K562 (cell line): ENCODE measurements around the gene FYTTD1. TPM values are rescaled to one million over a fixed set of nuclear protein-coding genes. Genes with fewer than 3 reads are reported as not detected.
A peak's percentile ranks its signal among the peaks of the same experiment; 100 is the strongest.

Source experiments
- CBX1 ChIP-seq: sonication (generic); IDR thresholded peaks from 2 replicates; pipeline ENCODE4 v1.6.1; 2016; ENCODE audit warnings: antibody characterized with exemption, low read depth, mild to moderate bottlenecking
- CCAR2 ChIP-seq: fragments of 200-400 bp; formaldehyde crosslinking; IDR thresholded peaks from 2 replicates; pipeline ENCODE4 v1.6.1; 2017; ENCODE audit warnings: mild to moderate bottlenecking, low read depth, low read length
- ETV1 ChIP-seq: fragments of 450-650 bp; conservative IDR thresholded peaks from 2 replicates; pipeline ENCODE4 v1.6.1; 2016; ENCODE audit warnings: missing genetic modification characterization, control low read depth, low read depth, missing compliant biosample characterization
- EWSR1 ChIP-seq: fragments of 450-650 bp; IDR thresholded peaks from 2 replicates; pipeline ENCODE4 v1.6.1; 2018; ENCODE audit warnings: borderline replicate concordance, mild to moderate bottlenecking, low read depth, moderate library complexity; ENCODE audit not compliant: partially characterized antibody
- FOXP1 ChIP-seq: sonication (generic); formaldehyde crosslinking; IDR thresholded peaks from 2 replicates; pipeline ENCODE4 v1.8.0; 2022; ENCODE audit warnings: mild to moderate bottlenecking, missing genetic modification reagents
- MCM5 ChIP-seq: fragments of 450-650 bp; IDR thresholded peaks from 2 replicates; pipeline ENCODE4 v1.6.1; 2016; ENCODE audit warnings: low read depth
- NFATC3 ChIP-seq: fragments of 450-650 bp; IDR thresholded peaks from 2 replicates; pipeline ENCODE4 v1.6.1; 2017; ENCODE audit warnings: mild to moderate bottlenecking
- NRF1 ChIP-seq, 2 experiments: fragments of 450-650 bp; IDR thresholded peaks in 1 of 2; conservative IDR thresholded peaks in 1 of 2; 2 replicates each; pipeline ENCODE4 v1.6.1; 2014; ENCODE audit warnings: mild to moderate bottlenecking in 2 of 2
- SAFB2 ChIP-seq: fragments of 200-400 bp; formaldehyde crosslinking; IDR thresholded peaks from 2 replicates; pipeline ENCODE4 v1.6.1; 2018; ENCODE audit warnings: borderline replicate concordance, low read length, low read depth, moderate library complexity; ENCODE audit not compliant: severe bottlenecking
- SMAD4 ChIP-seq: fragments of 250-450 bp; sonication (Bioruptor Pico); conservative IDR thresholded peaks from 2 replicates; pipeline ENCODE4 v1.8.0; 2021; ENCODE audit warnings: inconsistent platforms, mild to moderate bottlenecking, moderate library complexity
- SUPT5H ChIP-seq: fragments of 450-650 bp; IDR thresholded peaks from 2 replicates; pipeline ENCODE4 v1.6.1; 2016
- U2AF2 ChIP-seq: fragments of 200-400 bp; formaldehyde crosslinking; optimal IDR thresholded peaks from 2 replicates; pipeline ENCODE3; 2017; ENCODE audit warnings: low read depth, mild to moderate bottlenecking, low read length
- ZC3H8 ChIP-seq: fragments of 450-650 bp; IDR thresholded peaks from 2 replicates; pipeline ENCODE4 v1.6.1; 2017
- ZNF184 ChIP-seq: sonication (generic); formaldehyde crosslinking; IDR thresholded peaks from 2 replicates; pipeline ENCODE4 v1.5.0; 2020; ENCODE audit warnings: missing genetic modification reagents
- ZNF253 ChIP-seq: fragments of 250-450 bp; sonication (Bioruptor Pico); conservative IDR thresholded peaks from 2 replicates; pipeline ENCODE4 v1.6.1; 2021; ENCODE audit warnings: mild to moderate bottlenecking
- ZNF311 ChIP-seq: fragments of 250-450 bp; sonication (Bioruptor Pico); IDR thresholded peaks from 2 replicates; pipeline ENCODE4 v1.4.0; 2020; ENCODE audit warnings: mild to moderate bottlenecking, moderate library complexity
- polyA plus RNA-seq, 8 experiments: library from polyadenylated mRNA; depleted of rRNA in 4 of 8; stranded (reverse) in 5 of 8; unstranded in 3 of 8; fragments of >200 nt; fragmentation: Nextera tagmentation in 2 of 8; fragmentation: Illumina TruSeq in 1 of 8; extraction: Ambion mirVana in 2 of 8; extraction: Trizol in 1 of 8; gene quantifications; 2 replicates each; pipeline versions ENCODE4 v1.2.1 to v1.2.3, GENCODE V29; 2011 to 2014; ENCODE audit warnings: inconsistent platforms in 1 of 8, missing spikeins in 1 of 8
- total RNA-seq, 7 experiments: library from RNA; depleted of rRNA in 6 of 7; stranded (reverse); fragments of >200 nt in 6 of 7; fragmentation: Illumina TruSeq in 2 of 7; extraction: Trizol in 2 of 7; gene quantifications; 2 replicates each; pipeline versions ENCODE4 v1.2.1 to v1.2.3, GENCODE V29; 2011 to 2021; ENCODE audit warnings: low replicate concordance in 1 of 7
- TF ChIP-seq, protein P1 (sequence below): fragments of 250-450 bp; sonication (Bioruptor Pico); IDR thresholded peaks from 2 replicates; pipeline ENCODE4 v1.6.1; 2021; ENCODE audit warnings: mild to moderate bottlenecking
- TF ChIP-seq, protein P2 (sequence below): fragments of 250-450 bp; sonication (Bioruptor Pico); IDR thresholded peaks from 2 replicates; pipeline ENCODE4 v1.5.0; 2020; ENCODE audit warnings: mild to moderate bottlenecking
- TF ChIP-seq, protein P3 (sequence below): fragments of 250-450 bp; sonication (Bioruptor Pico); IDR thresholded peaks from 2 replicates; pipeline ENCODE4 v1.4.0; 2020; ENCODE audit warnings: mild to moderate bottlenecking
- TF ChIP-seq, protein P4 (sequence below): fragments of 250-450 bp; sonication (Bioruptor Pico); IDR thresholded peaks from 2 replicates; pipeline ENCODE4 v1.5.0; 2020; ENCODE audit warnings: mild to moderate bottlenecking, borderline replicate concordance
- TF ChIP-seq, protein P5 (sequence below): sonication (generic); formaldehyde crosslinking; IDR thresholded peaks from 2 replicates; pipeline ENCODE4 v1.8.0; 2022; ENCODE audit warnings: mild to moderate bottlenecking, missing genetic modification reagents, borderline replicate concordance

The FYTTD1 gene
- total and polyA plus RNA-seq, 9 of the 15 experiments (the other 6 are each of a cell fraction or from before 2014, with no cell fraction given) = 35.7 to 106 (median 76.3) TPM

DNA sequence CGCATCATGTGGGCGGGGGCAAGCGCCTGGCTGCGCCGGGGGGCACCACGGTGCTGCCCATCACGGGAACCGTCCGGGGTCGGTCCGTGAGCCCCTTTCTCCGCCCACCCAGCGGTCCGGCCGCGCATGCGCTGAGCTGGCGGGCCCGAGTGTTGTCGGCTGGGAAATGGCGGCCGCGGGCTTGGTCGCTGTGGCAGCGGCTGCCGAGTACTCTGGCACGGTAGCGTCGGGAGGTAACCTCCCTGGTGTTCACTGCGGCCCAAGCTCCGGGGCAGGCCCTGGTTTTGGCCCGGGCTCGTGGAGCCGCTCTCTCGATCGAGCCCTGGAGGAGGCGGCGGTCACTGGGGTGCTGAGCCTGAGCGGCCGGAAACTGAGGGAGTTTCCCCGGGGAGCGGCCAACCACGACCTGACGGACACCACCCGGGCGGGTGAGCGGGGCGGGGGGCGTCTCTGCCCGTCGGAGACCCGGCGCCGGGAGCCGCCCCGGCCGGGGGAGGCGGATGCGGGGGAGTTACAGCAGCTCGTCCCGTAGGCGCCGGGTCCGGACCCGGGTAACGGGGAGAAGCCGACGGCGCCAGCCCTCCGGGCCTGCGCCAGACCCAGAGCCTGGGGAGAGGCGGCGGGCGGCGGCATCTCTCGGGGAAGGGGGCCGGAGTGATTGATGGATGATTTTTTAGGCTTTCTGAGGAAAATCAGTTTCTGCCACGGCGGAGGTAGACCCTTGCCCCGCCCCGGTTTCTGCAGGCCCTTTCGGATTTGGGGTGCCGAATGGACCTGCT, 41.6 kb downstream of the FYTTD1 start, which contains the start of gene LRCH3 (continued):
- TF ChIP-seq ZNF184 (no peak), ZNF253 (CRISPR knock-in tag) (no peak), SUPT5H (peak; percentile 98), EWSR1 (no peak), SAFB2 (no peak), CBX1 (0 out of 2 replicates have a peak, but pooled peaks have one; percentile 76), MCM5 (no peak), ZNF311 (CRISPR knock-in tag) (no peak), FOXP1 (peak; percentile 82; the same call in 1 of the 2 replicates), CCAR2 (no peak), U2AF2 (no peak), NFATC3 (no peak), NRF1 (conservative IDR thresholded peaks at IDR 0.05 in 1 of 2, IDR thresholded peaks at IDR 0.05 in 1 of 2) (peak; percentile 97), ZC3H8 (no peak), SMAD4 (CRISPR knock-in tag) (peak; percentile 74), ETV1 (tag) (peak; percentile 78)
- TF ChIP-seq, protein P1, sequence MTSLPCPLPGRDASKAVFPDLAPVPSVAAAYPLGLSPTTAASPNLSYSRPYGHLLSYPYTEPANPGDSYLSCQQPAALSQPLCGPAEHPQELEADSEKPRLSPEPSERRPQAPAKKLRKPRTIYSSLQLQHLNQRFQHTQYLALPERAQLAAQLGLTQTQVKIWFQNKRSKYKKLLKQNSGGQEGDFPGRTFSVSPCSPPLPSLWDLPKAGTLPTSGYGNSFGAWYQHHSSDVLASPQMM = no peak
- TF ChIP-seq, protein P2, sequence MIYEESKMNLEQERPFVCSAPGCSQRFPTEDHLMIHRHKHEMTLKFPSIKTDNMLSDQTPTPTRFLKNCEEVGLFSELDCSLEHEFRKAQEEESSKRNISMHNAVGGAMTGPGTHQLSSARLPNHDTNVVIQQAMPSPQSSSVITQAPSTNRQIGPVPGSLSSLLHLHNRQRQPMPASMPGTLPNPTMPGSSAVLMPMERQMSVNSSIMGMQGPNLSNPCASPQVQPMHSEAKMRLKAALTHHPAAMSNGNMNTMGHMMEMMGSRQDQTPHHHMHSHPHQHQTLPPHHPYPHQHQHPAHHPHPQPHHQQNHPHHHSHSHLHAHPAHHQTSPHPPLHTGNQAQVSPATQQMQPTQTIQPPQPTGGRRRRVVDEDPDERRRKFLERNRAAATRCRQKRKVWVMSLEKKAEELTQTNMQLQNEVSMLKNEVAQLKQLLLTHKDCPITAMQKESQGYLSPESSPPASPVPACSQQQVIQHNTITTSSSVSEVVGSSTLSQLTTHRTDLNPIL (CRISPR knock-in tag) = no peak
- TF ChIP-seq, protein P3, sequence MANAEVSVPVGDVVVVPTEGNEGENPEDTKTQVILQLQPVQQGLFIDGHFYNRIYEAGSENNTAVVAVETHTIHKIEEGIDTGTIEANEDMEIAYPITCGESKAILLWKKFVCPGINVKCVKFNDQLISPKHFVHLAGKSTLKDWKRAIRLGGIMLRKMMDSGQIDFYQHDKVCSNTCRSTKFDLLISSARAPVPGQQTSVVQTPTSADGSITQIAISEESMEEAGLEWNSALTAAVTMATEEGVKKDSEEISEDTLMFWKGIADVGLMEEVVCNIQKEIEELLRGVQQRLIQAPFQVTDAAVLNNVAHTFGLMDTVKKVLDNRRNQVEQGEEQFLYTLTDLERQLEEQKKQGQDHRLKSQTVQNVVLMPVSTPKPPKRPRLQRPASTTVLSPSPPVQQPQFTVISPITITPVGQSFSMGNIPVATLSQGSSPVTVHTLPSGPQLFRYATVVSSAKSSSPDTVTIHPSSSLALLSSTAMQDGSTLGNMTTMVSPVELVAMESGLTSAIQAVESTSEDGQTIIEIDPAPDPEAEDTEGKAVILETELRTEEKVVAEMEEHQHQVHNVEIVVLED = no peak
- TF ChIP-seq, protein P4, sequence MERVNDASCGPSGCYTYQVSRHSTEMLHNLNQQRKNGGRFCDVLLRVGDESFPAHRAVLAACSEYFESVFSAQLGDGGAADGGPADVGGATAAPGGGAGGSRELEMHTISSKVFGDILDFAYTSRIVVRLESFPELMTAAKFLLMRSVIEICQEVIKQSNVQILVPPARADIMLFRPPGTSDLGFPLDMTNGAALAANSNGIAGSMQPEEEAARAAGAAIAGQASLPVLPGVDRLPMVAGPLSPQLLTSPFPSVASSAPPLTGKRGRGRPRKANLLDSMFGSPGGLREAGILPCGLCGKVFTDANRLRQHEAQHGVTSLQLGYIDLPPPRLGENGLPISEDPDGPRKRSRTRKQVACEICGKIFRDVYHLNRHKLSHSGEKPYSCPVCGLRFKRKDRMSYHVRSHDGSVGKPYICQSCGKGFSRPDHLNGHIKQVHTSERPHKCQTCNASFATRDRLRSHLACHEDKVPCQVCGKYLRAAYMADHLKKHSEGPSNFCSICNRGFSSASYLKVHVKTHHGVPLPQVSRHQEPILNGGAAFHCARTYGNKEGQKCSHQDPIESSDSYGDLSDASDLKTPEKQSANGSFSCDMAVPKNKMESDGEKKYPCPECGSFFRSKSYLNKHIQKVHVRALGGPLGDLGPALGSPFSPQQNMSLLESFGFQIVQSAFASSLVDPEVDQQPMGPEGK (CRISPR knock-in tag) = no peak
- TF ChIP-seq, protein P5, sequence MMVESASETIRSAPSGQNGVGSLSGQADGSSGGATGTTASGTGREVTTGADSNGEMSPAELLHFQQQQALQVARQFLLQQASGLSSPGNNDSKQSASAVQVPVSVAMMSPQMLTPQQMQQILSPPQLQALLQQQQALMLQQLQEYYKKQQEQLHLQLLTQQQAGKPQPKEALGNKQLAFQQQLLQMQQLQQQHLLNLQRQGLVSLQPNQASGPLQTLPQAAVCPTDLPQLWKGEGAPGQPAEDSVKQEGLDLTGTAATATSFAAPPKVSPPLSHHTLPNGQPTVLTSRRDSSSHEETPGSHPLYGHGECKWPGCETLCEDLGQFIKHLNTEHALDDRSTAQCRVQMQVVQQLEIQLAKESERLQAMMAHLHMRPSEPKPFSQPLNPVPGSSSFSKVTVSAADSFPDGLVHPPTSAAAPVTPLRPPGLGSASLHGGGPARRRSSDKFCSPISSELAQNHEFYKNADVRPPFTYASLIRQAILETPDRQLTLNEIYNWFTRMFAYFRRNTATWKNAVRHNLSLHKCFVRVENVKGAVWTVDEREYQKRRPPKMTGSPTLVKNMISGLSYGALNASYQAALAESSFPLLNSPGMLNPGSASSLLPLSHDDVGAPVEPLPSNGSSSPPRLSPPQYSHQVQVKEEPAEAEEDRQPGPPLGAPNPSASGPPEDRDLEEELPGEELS = peak; percentile 64; the same call in 1 of the 2 replicates
